Measurements from ENCODE around the gene RAE1. TPM values are rescaled to one million over a fixed set of nuclear protein-coding genes. Genes with fewer than 3 reads are reported as not detected.
"Not testable (repeated sequence)": the region's sequence is repeated elsewhere in the genome, so short reads cannot be mapped to it uniquely, and the experiment has no call there.

Gene RAE1
- total RNA-seq, 1 donor from 2014 or later: 24.7 TPM

DNA sequence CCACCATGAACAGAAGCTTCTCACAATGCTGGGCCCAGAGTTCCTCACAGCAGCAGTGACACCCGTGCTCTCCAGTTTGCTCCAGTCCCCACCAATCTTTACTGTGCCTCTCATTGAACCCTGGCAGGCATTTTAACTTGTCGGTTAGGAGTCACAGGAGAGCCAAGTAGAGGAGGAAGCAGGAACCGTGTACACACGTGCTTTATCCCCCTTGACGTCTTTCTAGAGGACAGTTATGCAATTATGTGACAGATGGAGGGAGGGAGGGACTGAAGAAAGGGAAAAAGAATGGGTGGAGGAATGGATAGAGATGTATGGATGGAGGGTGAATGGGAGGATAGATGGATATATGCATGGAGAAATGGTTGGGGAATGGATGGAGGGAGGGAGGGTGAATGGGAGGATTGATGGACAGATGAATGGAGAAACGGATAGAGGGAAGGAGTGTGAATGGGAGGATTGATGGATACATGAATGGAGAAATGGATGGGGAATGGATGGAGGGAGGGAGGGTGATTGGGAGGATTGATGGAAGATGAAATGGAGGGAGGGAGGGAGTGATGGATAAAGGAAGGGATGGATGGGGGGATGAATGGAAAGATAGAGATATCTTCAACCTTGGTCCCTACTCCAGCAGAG is 66.1 kb downstream of the RAE1 start:
- no peaks in the 10 kb centered on the region for H3K9me3 Mint-ChIP-seq (ENCODE audit: unreplicated experiment)
- no peak overlapping the region for H3K27ac Mint-ChIP-seq (ENCODE audit: unreplicated experiment)
- peaks cover 12% of the 10 kb centered on the region for H3K27me3 Mint-ChIP-seq (ENCODE audit: unreplicated experiment)
- H3K4me3 Mint-ChIP-seq (ENCODE audit: unreplicated experiment): no peak overlapping the region
- H3K36me3 Mint-ChIP-seq (ENCODE audit: unreplicated experiment): no peaks in the 10 kb centered on the region
- no peak for DNase-seq (ENCODE audit: extremely low spot score, unreplicated experiment)
- H3K4me1 Mint-ChIP-seq (ENCODE audit: unreplicated experiment): peaks cover 8% of the 10 kb centered on the region
- TF ChIP-seq CTCF (IDR thresholded peaks at IDR 0.05): no peak

GRCh38 chr20:57417830-57418780 is 67.0 kb downstream of the RAE1 start:
- Mint-ChIP-seq H3K4me3 (ENCODE audit: unreplicated experiment) (no peak overlapping the region), H3K27ac (ENCODE audit: unreplicated experiment) (no peak overlapping the region), H3K4me1 (ENCODE audit: unreplicated experiment) (peaks cover 8% of the 10 kb centered on the region), H3K27me3 (ENCODE audit: unreplicated experiment) (peaks cover 13% of the 10 kb centered on the region), H3K9me3 (ENCODE audit: unreplicated experiment) (no peaks in the 10 kb centered on the region), H3K36me3 (ENCODE audit: unreplicated experiment) (no peaks in the 10 kb centered on the region)
- no peak for DNase-seq (ENCODE audit: extremely low spot score, unreplicated experiment)
- no peak for TF ChIP-seq CTCF (IDR thresholded peaks at IDR 0.05)

- H3K36me3 Mint-ChIP-seq (ENCODE audit: unreplicated experiment); H3K9me3 Mint-ChIP-seq (ENCODE audit: unreplicated experiment); DNase-seq (ENCODE audit: extremely low spot score, unreplicated experiment); H3K27ac Mint-ChIP-seq (ENCODE audit: unreplicated experiment); H3K4me1 Mint-ChIP-seq (ENCODE audit: unreplicated experiment); H3K4me3 Mint-ChIP-seq (ENCODE audit: unreplicated experiment): not testable (repeated sequence)
- H3K27me3 Mint-ChIP-seq (ENCODE audit: unreplicated experiment): peaks cover 13% of the 10 kb centered on the region
Measured at GRCh38 chr20:57419479-57419878, 68.4 kb downstream of the RAE1 start.

- peaks cover 13% of the 10 kb centered on the region for H3K27me3 Mint-ChIP-seq (ENCODE audit: unreplicated experiment)
- H3K36me3 Mint-ChIP-seq (ENCODE audit: unreplicated experiment): no peaks in the 10 kb centered on the region
- no peak for DNase-seq (ENCODE audit: extremely low spot score, unreplicated experiment)
- no peak for TF ChIP-seq CTCF (IDR thresholded peaks at IDR 0.05)
- peaks cover 15% of the 10 kb centered on the region for H3K4me1 Mint-ChIP-seq (ENCODE audit: unreplicated experiment)
- H3K4me3 Mint-ChIP-seq (ENCODE audit: unreplicated experiment): no peak overlapping the region
- H3K27ac Mint-ChIP-seq (ENCODE audit: unreplicated experiment): no peak overlapping the region
- H3K9me3 Mint-ChIP-seq (ENCODE audit: unreplicated experiment): no peaks in the 10 kb centered on the region
Measured at GRCh38 chr20:57420571-57421252, 69.7 kb downstream of the RAE1 start.

DNA sequence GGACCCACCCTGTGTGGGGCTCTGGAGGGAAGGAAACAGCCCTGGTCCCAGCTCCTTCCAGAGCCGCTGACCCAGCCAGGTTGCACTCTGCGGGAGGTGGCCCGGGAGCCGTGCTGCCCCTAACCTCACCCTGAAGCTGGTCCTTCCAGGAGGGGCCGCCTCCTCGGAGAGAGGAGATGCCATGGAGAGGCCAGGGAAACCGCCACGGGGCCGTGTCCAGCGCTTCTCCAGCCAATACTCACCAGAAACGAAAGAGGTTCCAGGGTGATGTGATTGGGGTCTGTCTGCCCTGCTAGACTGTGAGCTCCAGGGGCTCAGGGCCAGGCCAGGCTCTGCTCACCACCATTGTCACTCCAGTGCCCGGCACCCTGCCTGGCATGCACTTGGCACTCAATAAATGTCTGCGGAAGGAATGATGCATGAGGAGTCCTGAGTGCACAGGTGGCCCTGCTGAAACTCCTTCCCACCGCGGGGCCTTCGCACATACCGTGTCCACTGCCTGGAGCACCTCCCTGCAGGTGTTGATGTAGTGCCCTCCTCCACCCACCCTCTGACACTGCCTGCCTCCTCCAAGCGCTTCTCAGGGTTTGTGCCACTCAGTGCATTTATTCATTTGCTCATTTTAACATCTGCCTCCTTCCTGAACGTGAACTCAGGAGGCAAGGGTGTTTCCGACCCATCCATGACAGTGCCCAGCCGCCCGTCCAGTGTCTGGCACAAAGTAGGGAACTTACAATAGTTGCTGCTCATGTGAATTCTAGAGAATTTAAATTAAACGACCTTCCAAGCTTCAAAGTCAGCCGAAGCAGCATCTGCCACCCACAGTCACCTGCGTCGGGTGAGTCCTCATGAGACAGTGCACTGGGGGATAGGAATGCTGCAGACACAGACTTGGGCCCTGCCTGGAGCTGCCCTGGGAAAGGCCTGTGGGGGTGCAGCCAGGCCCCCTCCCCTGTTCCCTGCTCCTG is 70.5 kb downstream of the RAE1 start:
- Mint-ChIP-seq H3K4me1 (ENCODE audit: unreplicated experiment) (peaks cover 15% of the 10 kb centered on the region), H3K27ac (ENCODE audit: unreplicated experiment) (no peak overlapping the region), H3K4me3 (ENCODE audit: unreplicated experiment) (no peak overlapping the region), H3K27me3 (ENCODE audit: unreplicated experiment) (peaks cover 13% of the 10 kb centered on the region), H3K9me3 (ENCODE audit: unreplicated experiment) (no peaks in the 10 kb centered on the region), H3K36me3 (ENCODE audit: unreplicated experiment) (no peaks in the 10 kb centered on the region)
- DNase-seq (ENCODE audit: extremely low spot score, unreplicated experiment): no peak
- TF ChIP-seq CTCF (IDR thresholded peaks at IDR 0.05): no peak

Data from osteocyte (in vitro differentiated cells).